LNCAP (cell line): ENCODE measurements around the gene RPUSD1.

Experiments used
- TF ChIP-seq, protein P1 (sequence below): fragments of 450-650 bp; IDR thresholded peaks from 2 replicates; pipeline ENCODE4 v1.5.1; 2017; ENCODE audit warnings: mild to moderate bottlenecking

Gene RPUSD1

DNA sequence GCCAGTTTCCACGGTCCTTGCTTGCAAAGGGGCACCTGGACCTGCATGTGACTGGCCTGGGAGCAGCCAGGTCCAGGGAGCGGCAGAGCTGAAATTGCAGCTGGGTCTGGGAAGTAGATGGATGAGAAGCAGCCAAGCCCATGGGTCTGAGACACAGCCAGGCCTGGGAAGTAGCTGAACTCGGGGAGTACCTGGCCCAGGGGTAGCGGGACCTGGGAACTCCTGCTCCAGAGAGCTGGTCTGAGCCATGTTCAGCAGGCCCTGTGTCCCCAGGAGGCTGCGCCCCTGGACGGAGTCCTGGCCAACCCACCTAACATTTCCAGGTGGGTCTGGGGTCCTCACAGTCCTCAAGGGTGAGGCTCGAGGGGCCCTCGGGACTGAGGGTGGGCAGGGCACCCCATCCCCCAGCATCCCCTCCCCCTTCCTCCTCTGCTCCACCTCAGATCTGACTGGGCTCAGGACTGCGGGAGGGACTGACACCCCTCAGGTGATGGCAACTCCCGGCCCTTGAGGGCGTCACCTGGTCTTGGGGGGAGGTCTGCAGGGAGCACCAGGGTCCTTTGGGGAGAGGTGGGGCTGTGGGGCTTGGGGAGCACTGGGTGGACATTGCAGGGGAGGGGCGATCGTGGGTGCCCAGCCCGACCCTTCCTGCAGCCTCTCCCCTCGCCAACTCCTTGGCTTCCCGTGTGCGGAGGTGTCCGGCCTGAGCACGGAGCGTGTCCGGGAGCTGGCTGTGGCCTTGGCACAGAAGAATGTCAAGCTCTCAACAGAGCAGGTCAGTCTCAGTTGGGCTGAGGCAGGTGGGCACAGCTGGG is 24.6 kb downstream of the RPUSD1 start:
- TF ChIP-seq, protein P1, sequence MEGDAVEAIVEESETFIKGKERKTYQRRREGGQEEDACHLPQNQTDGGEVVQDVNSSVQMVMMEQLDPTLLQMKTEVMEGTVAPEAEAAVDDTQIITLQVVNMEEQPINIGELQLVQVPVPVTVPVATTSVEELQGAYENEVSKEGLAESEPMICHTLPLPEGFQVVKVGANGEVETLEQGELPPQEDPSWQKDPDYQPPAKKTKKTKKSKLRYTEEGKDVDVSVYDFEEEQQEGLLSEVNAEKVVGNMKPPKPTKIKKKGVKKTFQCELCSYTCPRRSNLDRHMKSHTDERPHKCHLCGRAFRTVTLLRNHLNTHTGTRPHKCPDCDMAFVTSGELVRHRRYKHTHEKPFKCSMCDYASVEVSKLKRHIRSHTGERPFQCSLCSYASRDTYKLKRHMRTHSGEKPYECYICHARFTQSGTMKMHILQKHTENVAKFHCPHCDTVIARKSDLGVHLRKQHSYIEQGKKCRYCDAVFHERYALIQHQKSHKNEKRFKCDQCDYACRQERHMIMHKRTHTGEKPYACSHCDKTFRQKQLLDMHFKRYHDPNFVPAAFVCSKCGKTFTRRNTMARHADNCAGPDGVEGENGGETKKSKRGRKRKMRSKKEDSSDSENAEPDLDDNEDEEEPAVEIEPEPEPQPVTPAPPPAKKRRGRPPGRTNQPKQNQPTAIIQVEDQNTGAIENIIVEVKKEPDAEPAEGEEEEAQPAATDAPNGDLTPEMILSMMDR, result no peak

DNA sequence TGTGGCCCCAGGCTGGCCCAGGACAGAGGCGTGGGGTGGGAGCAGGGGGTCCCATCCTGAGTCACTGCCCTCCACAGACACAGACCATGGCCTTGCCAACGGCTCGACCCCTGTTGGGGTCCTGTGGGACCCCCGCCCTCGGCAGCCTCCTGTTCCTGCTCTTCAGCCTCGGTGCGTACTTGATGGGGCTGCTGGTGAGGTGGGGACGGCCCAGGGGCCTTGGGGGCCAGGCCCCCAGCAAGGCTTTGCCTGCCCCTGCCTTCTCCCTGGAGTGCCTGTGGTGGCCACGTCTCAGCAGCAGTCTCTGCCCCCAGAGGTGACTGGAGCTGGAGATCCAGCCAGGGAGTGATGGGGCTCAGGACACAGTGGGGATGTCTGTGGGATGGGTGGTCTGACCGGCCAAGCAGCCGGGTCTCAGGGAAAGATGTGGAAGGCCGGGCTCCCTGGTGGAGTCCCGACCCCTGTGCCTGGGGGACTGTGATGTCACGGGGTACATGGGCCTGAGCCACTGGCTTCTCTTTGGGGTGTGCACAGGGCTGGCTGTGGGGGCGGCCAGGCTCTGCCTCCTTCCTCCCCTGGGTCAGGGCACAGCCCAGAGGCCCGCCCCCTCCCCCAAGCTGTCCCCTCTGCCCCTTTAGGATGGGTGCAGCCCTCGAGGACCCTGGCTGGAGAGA is 25.4 kb downstream of the RPUSD1 start:
- TF ChIP-seq, protein P1, result no peak

DNA sequence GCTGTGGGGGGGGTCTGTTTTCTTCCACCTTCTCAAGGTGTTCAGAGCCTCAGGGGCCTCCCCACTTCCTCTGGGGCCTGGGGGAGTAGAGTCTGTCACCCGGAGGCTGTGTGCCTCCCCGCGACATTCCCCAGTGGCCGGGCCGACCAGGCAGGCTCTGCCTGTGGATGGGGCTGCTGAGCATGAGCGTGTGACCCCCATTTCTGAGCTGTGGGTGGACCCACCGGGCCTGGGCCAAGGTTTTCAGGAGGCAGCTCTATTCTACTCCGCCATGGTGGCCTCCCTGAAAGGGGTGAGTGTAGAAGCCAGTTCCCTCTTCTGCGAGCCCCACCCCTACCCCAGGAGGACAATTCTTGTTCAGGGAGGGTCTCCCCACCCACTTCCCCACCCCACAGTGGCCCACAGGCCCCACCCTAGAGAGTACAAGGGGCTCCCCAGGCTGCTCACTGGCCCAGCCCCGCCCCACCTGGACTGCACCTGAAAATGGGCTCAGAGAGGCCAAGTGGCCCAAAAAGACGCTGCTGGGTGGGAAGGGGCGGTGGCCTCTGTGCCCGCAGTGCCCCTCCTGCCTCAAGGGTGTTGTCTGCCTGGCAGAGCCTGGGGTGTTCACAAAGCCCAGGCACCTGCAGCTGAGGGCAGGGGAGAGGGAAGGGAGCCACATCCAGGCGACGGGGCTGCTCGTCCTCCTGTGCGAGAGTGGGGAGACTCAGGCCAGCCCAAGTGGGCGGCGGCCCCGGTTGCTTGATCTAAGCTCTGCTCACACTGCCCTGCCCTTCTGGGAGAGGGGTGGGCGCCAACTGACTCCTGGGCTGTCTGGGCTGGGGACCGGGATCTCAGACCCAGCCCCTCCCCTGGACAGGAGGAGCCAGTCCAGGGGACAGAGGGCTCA is 26.3 kb downstream of the RPUSD1 start:
- TF ChIP-seq, protein P1, result no peak

DNA sequence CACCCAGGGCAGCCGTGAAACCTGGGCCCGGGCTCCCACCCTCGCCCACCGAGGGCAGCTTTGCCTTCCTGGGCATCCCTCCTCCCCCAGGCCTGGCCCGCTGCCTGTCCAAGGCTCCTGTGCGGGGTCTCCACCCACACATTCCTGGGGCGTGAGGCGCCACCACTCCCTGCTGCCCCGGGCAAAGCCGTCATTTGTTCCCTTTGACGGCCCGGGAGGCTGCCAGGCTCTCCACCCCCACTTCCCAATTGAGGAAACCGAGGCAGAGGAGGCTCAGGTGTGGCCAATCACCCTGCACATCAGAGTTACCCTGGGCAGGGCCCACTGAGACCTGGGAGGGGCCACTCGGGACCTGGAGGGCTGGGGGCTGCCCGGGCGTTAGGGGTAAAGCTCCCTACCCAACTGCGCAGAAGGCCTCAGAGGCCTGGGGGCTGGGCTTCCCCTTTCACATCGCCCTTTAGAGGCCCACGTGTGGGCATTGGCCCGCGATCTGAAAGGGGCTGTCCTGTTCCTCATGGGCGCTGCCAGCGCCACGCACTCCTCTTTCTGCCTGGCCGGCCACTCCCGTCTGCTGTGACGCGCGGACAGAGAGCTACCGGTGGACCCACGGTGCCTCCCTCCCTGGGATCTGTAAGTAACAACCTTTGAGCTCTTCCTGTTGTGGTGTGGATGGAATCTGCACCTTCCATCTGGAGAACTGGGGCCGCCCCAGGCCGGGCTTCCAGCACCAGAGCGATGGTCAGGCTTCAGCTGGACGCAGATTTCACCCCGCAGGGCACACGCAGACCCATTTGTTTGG is 27.4 kb downstream of the RPUSD1 start, which contains the start of gene MSLN:
Gene MSLN (plus strand): TSS at position 190 of the 799 bp plus-strand sequence. CDS start 1,947 bp downstream, outside the sequence.
- TF ChIP-seq, protein P1, result no peak

DNA sequence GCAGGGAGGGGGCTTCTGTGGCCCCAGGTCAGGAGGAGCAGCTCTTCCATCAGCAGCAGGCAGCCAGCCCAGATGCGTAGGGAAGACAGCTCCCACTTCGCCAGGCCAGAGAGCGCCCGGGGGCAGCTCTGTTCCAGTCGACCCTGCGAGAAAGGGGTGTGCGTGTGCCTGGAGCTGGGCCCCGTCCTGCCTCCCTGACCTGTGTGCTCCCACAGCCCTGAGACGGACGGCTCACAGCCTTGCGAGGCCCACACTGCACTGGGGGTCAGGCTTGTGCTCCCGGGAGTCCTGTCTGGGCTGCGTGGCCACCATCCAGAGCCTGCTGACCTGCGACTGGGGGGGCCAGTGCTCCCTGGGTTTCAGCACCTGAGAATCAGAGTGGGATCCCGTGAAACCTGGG is 28.1 kb downstream of the RPUSD1 start:
- TF ChIP-seq, protein P1, result no peak

DNA sequence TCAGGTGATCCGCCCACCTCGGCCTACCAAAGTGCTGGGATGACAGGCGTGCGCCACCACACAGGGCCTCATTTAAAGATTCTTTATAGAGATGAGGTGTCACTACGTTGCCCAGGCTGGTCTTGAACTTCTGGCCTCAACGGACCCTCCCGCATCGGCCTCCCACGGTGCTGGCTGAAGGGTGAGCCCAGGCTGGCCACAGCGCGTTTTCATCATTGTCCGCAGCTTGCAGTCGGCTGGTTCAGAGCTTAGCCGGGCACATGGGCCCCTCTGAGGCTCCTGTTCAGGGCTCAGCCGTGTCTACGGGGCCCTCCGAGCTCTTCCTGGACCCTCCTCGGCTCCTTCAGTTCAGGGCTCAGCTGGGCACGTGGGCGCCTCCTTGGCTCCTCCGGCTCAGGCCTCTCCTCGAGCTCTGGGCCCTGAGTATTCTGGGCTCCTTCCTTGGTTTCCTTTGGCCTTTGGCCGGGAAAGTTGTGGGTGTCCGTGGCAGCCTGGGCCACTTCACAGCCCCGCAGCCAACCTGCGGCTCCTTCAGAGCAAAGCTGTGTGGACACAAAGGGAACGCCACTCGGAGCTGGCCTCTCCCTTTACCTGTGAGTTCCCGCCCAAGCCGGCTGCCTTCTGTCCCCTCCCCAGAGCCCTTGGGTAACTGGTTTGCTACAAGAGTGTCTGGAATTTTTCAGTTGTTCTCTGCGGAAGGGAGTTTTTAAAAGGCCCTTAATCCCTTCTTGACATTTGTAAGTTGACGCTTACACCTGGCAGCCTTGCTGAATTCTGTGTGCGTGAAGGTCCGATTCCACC is 28.9 kb downstream of the RPUSD1 start:
- TF ChIP-seq, protein P1, result no peak
